HG02973 (cell line): ENCODE data around the gene CDK8.

Source experiments
- ATAC-seq: cut with Tn5 transposase; IDR thresholded peaks from one replicate; pipeline ENCODE4 v1.9.1; 2021; ENCODE audit warnings: moderate library complexity; ENCODE audit not compliant: unreplicated experiment

The CDK8 gene

GRCh38 chr13:26253787-26254582 lies at the start of gene CDK8:
CDK8 (plus strand) TSS chr13:26254129; CDS start chr13:26254642, 513 bp downstream.
- ATAC-seq: peak; percentile 83

GRCh38 chr13:26208287-26208686 lies 45.6 kb upstream of the CDK8 start:
- no peak for ATAC-seq

- ATAC-seq: no peak
Measured at GRCh38 chr13:26213345-26213744, 40.6 kb upstream of the CDK8 start.

- ATAC-seq: no peak
Measured at GRCh38 chr13:26213982-26214381, 39.9 kb upstream of the CDK8 start.

GRCh38 chr13:26216042-26216441 lies 37.9 kb upstream of the CDK8 start:
- ATAC-seq: no peak

- ATAC-seq: no peak
Measured at GRCh38 chr13:26219726-26220125, 34.2 kb upstream of the CDK8 start.

GRCh38 chr13:26220575-26220974 lies 33.4 kb upstream of the CDK8 start:
- no peak for ATAC-seq

GRCh38 chr13:26221399-26221720 lies 32.6 kb upstream of the CDK8 start:
- ATAC-seq: peak; percentile 15

- ATAC-seq: peak; percentile 93
Measured at GRCh38 chr13:26221721-26222519, 32.0 kb upstream of the CDK8 start, which contains the start of gene RNF6. RNF6 (minus strand) TSS chr13:26222314; CDS start chr13:26219649, 2,665 bp downstream.

- peak; percentile 45 for ATAC-seq
Measured at GRCh38 chr13:26222520-26223046, 31.3 kb upstream of the CDK8 start.

- ATAC-seq: no peak
Measured at GRCh38 chr13:26225896-26226617, 27.9 kb upstream of the CDK8 start.

GRCh38 chr13:26227166-26227971 lies 26.6 kb upstream of the CDK8 start:
- no peak for ATAC-seq

GRCh38 chr13:26228096-26228495 lies 25.8 kb upstream of the CDK8 start:
- ATAC-seq: no peak

- no peak for ATAC-seq
Measured at GRCh38 chr13:26229080-26229615, 24.8 kb upstream of the CDK8 start.

- ATAC-seq: no peak
Measured at GRCh38 chr13:26230703-26231102, 23.2 kb upstream of the CDK8 start.

GRCh38 chr13:26236296-26236695 lies 17.6 kb upstream of the CDK8 start:
- no peak for ATAC-seq

GRCh38 chr13:26246154-26246553 lies 7.8 kb upstream of the CDK8 start:
- no peak for ATAC-seq

- ATAC-seq: no peak
Measured at GRCh38 chr13:26247011-26247410, 6.9 kb upstream of the CDK8 start.

GRCh38 chr13:26247608-26248007 lies 6.3 kb upstream of the CDK8 start:
- ATAC-seq: no peak

GRCh38 chr13:26249551-26249950 lies 4.4 kb upstream of the CDK8 start:
- no peak for ATAC-seq
